HG03280 (cell line): ENCODE results near the gene TIMM13.
A peak's percentile ranks its signal among the peaks of the same experiment; 100 is the strongest.
"Not testable (repeated sequence)": the region's sequence is repeated elsewhere in the genome, so short reads cannot be mapped to it uniquely, and the experiment has no call there.

Experiments
- ATAC-seq: cut with Tn5 transposase; IDR thresholded peaks from one replicate; pipeline ENCODE4 v1.9.1; 2021; ENCODE audit warnings: mild to moderate bottlenecking, moderate library complexity; ENCODE audit not compliant: unreplicated experiment

TIMM13 gene

GRCh38 chr19:2416321-2417097, 10.9 kb downstream of the TIMM13 start:
- ATAC-seq, result no peak

- no peak for ATAC-seq
Observed at GRCh38 chr19:2415973-2416319, 11.4 kb downstream of the TIMM13 start.

- ATAC-seq, result no peak
Observed at GRCh38 chr19:2415281-2415972, 12.0 kb downstream of the TIMM13 start.

GRCh38 chr19:2413629-2414028, 13.8 kb downstream of the TIMM13 start:
- no peak for ATAC-seq

- ATAC-seq, result no peak
Observed at GRCh38 chr19:2413159-2413558, 14.2 kb downstream of the TIMM13 start.

- ATAC-seq, result no peak
Observed at GRCh38 chr19:2412449-2412848, 14.9 kb downstream of the TIMM13 start.

- ATAC-seq, result no peak
Observed at GRCh38 chr19:2411709-2412108, 15.7 kb downstream of the TIMM13 start.

GRCh38 chr19:2410023-2410422, 17.4 kb downstream of the TIMM13 start:
- ATAC-seq, result no peak

- no peak for ATAC-seq
Observed at GRCh38 chr19:2409352-2409912, 18.0 kb downstream of the TIMM13 start.

GRCh38 chr19:2408247-2408646, 19.1 kb downstream of the TIMM13 start:
- no peak for ATAC-seq

GRCh38 chr19:2399582-2399981, 27.8 kb downstream of the TIMM13 start:
- ATAC-seq, result no peak

GRCh38 chr19:2398735-2399305, 28.6 kb downstream of the TIMM13 start:
- ATAC-seq, result no peak

GRCh38 chr19:2397173-2397572, 30.2 kb downstream of the TIMM13 start:
- ATAC-seq, result not testable (repeated sequence)

GRCh38 chr19:2395293-2395829, 32.0 kb downstream of the TIMM13 start:
- not testable (repeated sequence) for ATAC-seq

- ATAC-seq, result peak; percentile 66
Observed at GRCh38 chr19:2394442-2395292, 32.7 kb downstream of the TIMM13 start.

- ATAC-seq, result peak; percentile 31
Observed at GRCh38 chr19:2394054-2394441, 33.3 kb downstream of the TIMM13 start.

GRCh38 chr19:2392899-2393298, 34.5 kb downstream of the TIMM13 start:
- ATAC-seq, result not testable (repeated sequence)

- ATAC-seq, result no peak
Observed at GRCh38 chr19:2392366-2392765, 35.0 kb downstream of the TIMM13 start.

- no peak for ATAC-seq
Observed at GRCh38 chr19:2391118-2391725, 36.2 kb downstream of the TIMM13 start.

GRCh38 chr19:2389594-2389993, 37.8 kb downstream of the TIMM13 start:
- no peak for ATAC-seq
